Measurements from ENCODE around the gene KLK4. TPM values are rescaled to one million over a fixed set of nuclear protein-coding genes. Genes with fewer than 3 reads are reported as not detected.

Gene KLK4
- total and polyA plus RNA-seq, 2 of the 4 experiments (the other 2 are of a cell fraction), result not detected

- Histone ChIP-seq H3K27me3 (ENCODE audit: control insufficient read depth, insufficient read depth, low read length) (peaks cover 2% of the 10 kb centered on the region), H3K18ac (ENCODE audit: low read depth, low read length) (no peak overlapping the region)
- dilution Hi-C loops (cut with HindIII; ENCODE audit: low sequenced_read_pairs, unreplicated experiment), result no loop called here
Measured at GRCh38 chr19:50875795-50876422, 35.3 kb downstream of the KLK4 start.

More at GRCh38 chr19:50875795-50876422, 35.3 kb downstream of the KLK4 start:
- no peak overlapping the region for H3K27ac ChIP-seq (ENCODE audit: insufficient read depth, low read length)
- H4K8ac ChIP-seq (ENCODE audit: low read depth in 2 of 2, low read length in 2 of 2), result no peak overlapping the region
- in situ Hi-C loops (cut with MboI; ENCODE audit: low sequenced_read_pairs), result no loop called here
- POLR2A ChIA-PET (ENCODE audit: unreplicated experiment), result no interaction called here
- DNase-seq (no peak), ATAC-seq (ENCODE audit: low read depth) (no peak)
- no peak overlapping the region for H2AFZ ChIP-seq (replicated peaks; ENCODE audit: low read length, poor library complexity)
- no peaks in the 10 kb centered on the region for H4K20me1 ChIP-seq (ENCODE audit: insufficient read depth, low read length)
- H2AK9ac ChIP-seq (replicated peaks; ENCODE audit: low read depth, low read length, poor library complexity), result no peak overlapping the region
- H3K79me1 ChIP-seq (ENCODE audit: low read depth in 1 of 2, low read length in 2 of 2), result no peaks in the 10 kb centered on the region
- no peaks in the 10 kb centered on the region for H3K9me1 ChIP-seq (ENCODE audit: insufficient read depth, low read length)
- no peak overlapping the region for H2BK120ac ChIP-seq (ENCODE audit: low read depth, low read length)
- H3K56ac ChIP-seq (ENCODE audit: extremely low read depth, insufficient read depth, low read length), result no peak overlapping the region
- TF ChIP-seq CEBPB (IDR thresholded peaks at IDR 0.05; ENCODE audit: low read depth, low read length) (no peak), MAZ (IDR thresholded peaks at IDR 0.05; ENCODE audit: borderline replicate concordance, low read depth, low read length) (no peak), RAD21 (IDR thresholded peaks at IDR 0.05; ENCODE audit: low read length) (no peak), MXI1 (IDR thresholded peaks at IDR 0.05; ENCODE audit: borderline replicate concordance, low read depth, low read length) (no peak), NFE2L2 (IDR thresholded peaks at IDR 0.05; ENCODE audit: low read depth, low read length) (no peak), RFX5 (IDR thresholded peaks at IDR 0.05; ENCODE audit: low read depth, low read length) (no peak), POLR2A (IDR thresholded peaks at IDR 0.05; ENCODE audit: low read depth, low read length) (no peak), CTCF (conservative IDR thresholded peaks at IDR 0.05; ENCODE audit: low read depth, low read length) (no peak), BHLHE40 (IDR thresholded peaks at IDR 0.05; ENCODE audit: low read depth, low read length) (no peak), MAFK (IDR thresholded peaks at IDR 0.05; ENCODE audit: low read depth, low read length) (no peak), SMC3 (IDR thresholded peaks at IDR 0.05; ENCODE audit: low read depth, low read length) (no peak)
- H2BK5ac ChIP-seq (ENCODE audit: low read depth, low read length, poor library complexity, severe bottlenecking), result no peak overlapping the region
- no peak overlapping the region for H3K4me3 ChIP-seq (ENCODE audit: insufficient read depth, low read depth, low read length)
- no peak overlapping the region for H3K23ac ChIP-seq (ENCODE audit: low read depth, low read length)
- H2BK20ac ChIP-seq (ENCODE audit: low read depth, low read length), result no peak overlapping the region
- CTCF ChIA-PET, result interaction anchor here (0.6 kb wide), 2 partner anchors 26 to 57 kb away, joined by 3 read pairs; no protein-coding TSS in a partner anchor
- no peak overlapping the region for H3K4me2 ChIP-seq (ENCODE audit: low read depth, low read length)
- 22% methylated on average over 6 of the region's 9 CpGs; no CpG with 5 or more reads in 1 of the 2 experiments for WGBS, 2 experiments (ENCODE audit: extremely low coverage in 2 of 2, insufficient read length in 1 of 2)
- H3K36me3 ChIP-seq (ENCODE audit: control insufficient read depth, insufficient read depth, low read length), result no peaks in the 10 kb centered on the region
- H2AK5ac ChIP-seq (ENCODE audit: low read depth, low read length), result no peak overlapping the region
- BruUV-seq (replicated peaks), result no TSS peak
- H3K4me1 ChIP-seq (ENCODE audit: control insufficient read depth, insufficient read depth, low read length), result no peaks in the 10 kb centered on the region
- H3K9me3 ChIP-seq (ENCODE audit: control insufficient read depth, insufficient read depth, low read length), result no peaks in the 10 kb centered on the region
- H3K14ac ChIP-seq (replicated peaks; ENCODE audit: low read depth, low read length), result no peak overlapping the region
- H4K91ac ChIP-seq (ENCODE audit: insufficient read depth, low read depth, low read length), result no peak overlapping the region
- no peak overlapping the region for H3K9ac ChIP-seq (ENCODE audit: low read depth, low read length)
- no peak overlapping the region for H2BK15ac ChIP-seq (ENCODE audit: low read depth, low read length)
- H4K5ac ChIP-seq (ENCODE audit: low read depth, low read length), result no peak overlapping the region
- H3K4ac ChIP-seq (ENCODE audit: low read depth, low read length), result no peak overlapping the region
- intact Hi-C loops (cut with micrococcal nuclease), result no loop called here

Measured in IMR-90 (cell line).